ENCODE results near the gene SUMO3.

The SUMO3 gene

DNA sequence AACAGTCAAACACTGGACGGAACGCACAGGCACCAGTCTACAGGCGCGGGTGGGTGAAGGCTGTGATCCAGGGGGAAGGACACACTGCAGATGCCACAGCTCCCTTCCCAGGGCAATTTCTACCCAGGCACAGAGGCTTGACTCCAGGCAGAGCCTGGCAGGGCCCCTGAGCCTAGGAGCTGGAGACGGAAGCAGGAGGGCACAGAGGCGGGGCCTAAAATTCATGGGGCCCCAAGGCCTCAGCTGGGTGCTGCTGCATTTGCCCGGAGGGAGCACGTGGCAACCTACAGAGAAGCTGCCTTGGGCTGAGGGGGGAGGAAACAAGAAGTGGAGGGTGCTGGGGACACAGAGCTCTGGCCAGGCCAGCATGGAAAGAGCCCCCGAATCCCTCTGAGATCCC is 57.5 kb downstream of the SUMO3 start:
- Mint-ChIP-seq H3K4me3 (no peak overlapping the region), H3K27ac (no peak overlapping the region), H3K9me3 (no peaks in the 10 kb centered on the region), H3K27me3 (no peaks in the 10 kb centered on the region), H3K36me3 (ENCODE audit: low read depth) (no peaks in the 10 kb centered on the region), H3K4me1 (ENCODE audit: low read depth) (peaks cover 7% of the 10 kb centered on the region)
- DNase-seq = peak; percentile 18

DNA sequence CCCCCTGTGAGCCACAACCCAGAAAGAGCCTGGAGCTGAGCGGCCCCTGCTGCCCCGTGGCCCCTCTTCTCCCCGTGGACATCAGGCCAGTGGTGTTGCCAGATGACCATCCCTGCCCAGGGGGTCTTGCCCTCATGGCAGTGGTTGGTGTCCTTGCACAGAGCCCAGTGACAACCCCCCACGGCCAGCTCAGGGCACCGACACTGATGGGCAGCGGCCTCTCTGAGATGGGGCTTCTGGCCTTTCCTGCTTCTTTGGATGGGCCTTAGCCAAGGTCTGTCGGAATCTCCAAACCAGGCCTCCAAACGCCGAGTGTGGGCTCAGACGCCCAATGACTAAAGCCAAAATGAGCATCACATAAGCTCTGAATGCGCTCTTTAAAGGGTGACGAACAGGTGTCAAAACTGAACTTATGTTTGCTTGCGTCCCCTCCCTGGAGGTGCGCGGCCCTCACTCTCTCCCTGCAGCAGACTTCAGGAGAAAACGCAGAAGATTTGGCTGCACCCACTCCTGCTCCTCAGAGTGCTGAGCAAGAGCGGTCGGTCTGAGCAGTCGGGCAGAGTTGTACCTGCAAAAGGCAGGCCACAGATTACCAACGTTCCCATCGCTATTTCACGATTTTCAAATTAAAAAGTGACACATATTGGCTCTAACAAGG is 58.1 kb downstream of the SUMO3 start:
- Mint-ChIP-seq H3K9me3 (no peaks in the 10 kb centered on the region), H3K4me3 (no peak overlapping the region), H3K36me3 (ENCODE audit: low read depth) (no peaks in the 10 kb centered on the region), H3K27me3 (no peaks in the 10 kb centered on the region), H3K4me1 (ENCODE audit: low read depth) (peaks cover 2% of the 10 kb centered on the region), H3K27ac (no peak overlapping the region)
- DNase-seq = peak; percentile 8

DNA sequence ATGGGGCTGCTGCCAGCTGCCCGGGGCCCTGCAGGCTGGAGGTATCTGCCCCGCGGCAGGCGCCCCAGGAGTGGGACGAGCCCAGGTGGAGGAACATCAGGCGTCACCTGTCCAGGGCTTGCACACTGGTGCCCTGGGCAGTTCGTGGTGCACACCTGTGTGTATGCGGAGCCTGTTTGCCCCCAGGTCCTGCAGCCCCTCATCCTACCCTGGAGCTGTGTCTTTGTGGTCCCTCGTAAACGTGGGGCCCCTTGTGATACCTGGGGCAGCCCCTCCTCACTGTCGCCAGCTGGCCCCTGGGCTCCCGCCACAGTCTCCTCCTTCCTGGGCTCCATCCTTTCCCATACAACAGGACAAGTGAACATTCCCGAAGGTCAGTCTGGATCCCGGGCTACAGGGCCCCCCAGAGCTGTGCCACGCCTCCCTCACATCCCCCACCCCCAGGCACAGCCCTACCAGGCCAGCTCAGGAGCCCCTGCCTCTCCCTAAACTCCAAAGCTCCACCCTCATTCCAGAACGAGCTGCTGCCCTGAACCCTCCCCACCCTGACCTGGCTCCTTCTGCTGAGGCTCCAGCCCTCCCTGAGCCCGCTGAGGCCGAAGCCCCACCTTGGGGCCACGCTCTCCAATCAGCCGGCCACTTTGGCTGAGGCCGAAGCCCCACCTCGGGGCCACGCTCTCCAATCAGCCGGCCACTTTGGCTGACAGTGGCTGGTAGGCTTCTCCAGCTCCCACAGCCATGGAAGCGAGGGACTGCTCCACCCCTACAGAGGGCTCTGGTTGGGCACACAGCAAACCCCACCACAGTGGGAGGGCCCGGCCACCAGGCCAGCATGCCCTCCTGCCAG is 58.9 kb downstream of the SUMO3 start:
- no peaks in the 10 kb centered on the region for H3K27me3 Mint-ChIP-seq

DNA sequence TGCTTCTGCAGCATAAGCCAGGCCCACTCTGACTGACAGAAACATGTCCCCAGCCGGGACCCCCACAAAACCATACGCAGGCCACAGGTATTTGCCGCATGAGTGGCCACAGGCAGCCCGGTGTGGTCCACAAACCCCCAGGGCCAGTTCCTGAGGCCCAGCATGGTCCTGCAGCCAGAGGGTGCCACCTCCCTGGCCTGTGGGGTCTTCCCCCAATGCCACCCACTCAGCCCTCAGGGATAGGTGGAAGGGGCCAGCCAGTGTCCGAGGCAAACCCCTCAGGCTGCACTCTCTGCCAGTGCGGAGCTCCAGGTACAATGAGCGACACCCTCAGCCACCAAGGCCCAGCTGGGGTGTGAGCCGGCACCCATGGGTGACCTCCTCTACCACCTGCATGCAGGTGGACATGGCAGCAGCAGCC is 59.7 kb downstream of the SUMO3 start:
- H3K36me3 Mint-ChIP-seq (ENCODE audit: low read depth) = no peaks in the 10 kb centered on the region
- H3K4me3 Mint-ChIP-seq = no peak overlapping the region
- no peaks in the 10 kb centered on the region for H3K27me3 Mint-ChIP-seq
- peaks cover 2% of the 10 kb centered on the region for H3K4me1 Mint-ChIP-seq (ENCODE audit: low read depth)
- H3K27ac Mint-ChIP-seq = no peak overlapping the region
- H3K9me3 Mint-ChIP-seq = no peaks in the 10 kb centered on the region
- peak; percentile 21 for DNase-seq

More for the DNA sequence above, 58.9 kb downstream of the SUMO3 start:
- Mint-ChIP-seq H3K4me1 (ENCODE audit: low read depth) (peaks cover 2% of the 10 kb centered on the region), H3K36me3 (ENCODE audit: low read depth) (no peaks in the 10 kb centered on the region), H3K4me3 (no peak overlapping the region), H3K27ac (no peak overlapping the region), H3K9me3 (no peaks in the 10 kb centered on the region)
- DNase-seq = peak; percentile 20

DNA sequence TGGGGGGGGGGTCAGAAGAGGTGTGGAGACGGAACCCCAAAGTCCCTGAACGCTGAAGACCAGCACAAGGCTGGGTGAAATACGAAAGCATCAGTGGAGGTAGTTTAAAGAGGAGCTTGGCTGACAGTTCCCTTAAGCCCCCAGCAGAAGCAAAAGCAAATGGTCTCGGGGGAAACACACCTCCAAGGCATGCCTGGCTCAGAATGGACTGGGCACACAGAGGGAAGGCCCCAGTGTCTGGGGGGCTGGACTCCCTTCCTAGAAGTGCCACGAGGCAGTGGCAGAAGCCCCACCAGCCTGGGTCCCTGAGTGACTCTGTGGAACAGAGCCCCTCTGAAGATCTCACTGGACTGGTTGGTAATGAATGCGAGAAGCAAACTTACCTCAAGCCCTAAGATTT is 60.1 kb downstream of the SUMO3 start:
- peaks cover 2% of the 10 kb centered on the region for H3K4me1 Mint-ChIP-seq (ENCODE audit: low read depth)
- no peaks in the 10 kb centered on the region for H3K27me3 Mint-ChIP-seq
- H3K27ac Mint-ChIP-seq = no peak overlapping the region
- H3K36me3 Mint-ChIP-seq (ENCODE audit: low read depth) = no peaks in the 10 kb centered on the region
- no peak overlapping the region for H3K4me3 Mint-ChIP-seq
- no peaks in the 10 kb centered on the region for H3K9me3 Mint-ChIP-seq
- DNase-seq = no peak

- Mint-ChIP-seq H3K36me3 (ENCODE audit: low read depth) (no peaks in the 10 kb centered on the region), H3K27ac (no peak overlapping the region), H3K9me3 (no peaks in the 10 kb centered on the region), H3K27me3 (no peaks in the 10 kb centered on the region), H3K4me3 (no peak overlapping the region), H3K4me1 (ENCODE audit: low read depth) (peaks cover 2% of the 10 kb centered on the region)
- peak; percentile 3 for DNase-seq
Measured at GRCh38 chr21:44756423-44757185, 61.3 kb downstream of the SUMO3 start.
